Measurements from ENCODE around the gene TMEM156.

DNA sequence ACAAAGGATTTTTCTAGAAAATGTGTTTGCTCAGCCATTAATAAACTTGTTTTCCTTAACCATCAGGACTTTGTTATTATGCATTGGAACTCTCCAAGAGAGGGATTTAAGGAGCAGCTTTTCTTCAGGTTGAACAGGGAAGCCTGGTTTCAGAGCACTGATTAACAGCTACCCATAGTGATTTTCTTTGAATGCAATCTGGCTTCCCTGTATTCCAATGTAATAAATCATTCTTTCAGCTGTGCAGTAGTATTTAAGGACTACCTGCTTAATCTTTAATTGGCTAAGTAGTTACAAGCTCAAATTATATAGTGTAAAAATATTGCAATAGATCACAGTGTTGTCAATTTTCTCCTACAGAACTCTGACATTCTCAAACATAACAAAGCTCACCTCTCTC, 77.5 kb downstream of the TMEM156 start:
- TF ChIP-seq HDAC6 (IDR thresholded peaks at IDR 0.05; ENCODE audit: unreplicated experiment) (no peak), SP1 (IDR thresholded peaks at IDR 0.05; ENCODE audit: low read depth, low read length) (no peak), MEF2B (IDR thresholded peaks at IDR 0.05; ENCODE audit: partially characterized antibody, poor library complexity, severe bottlenecking) (no peak), HDGF (IDR thresholded peaks at IDR 0.05) (no peak), NR2C2 (IDR thresholded peaks at IDR 0.05; ENCODE audit: borderline replicate concordance, control insufficient read depth, insufficient read length, low read depth) (no peak), POLR2AphosphoS2 (IDR thresholded peaks at IDR 0.05; ENCODE audit: low read depth, low read length) (no peak), ZZZ3 (IDR thresholded peaks at IDR 0.05; ENCODE audit: control insufficient read depth, insufficient read length, low read depth) (no peak), SUZ12 (IDR thresholded peaks at IDR 0.05; ENCODE audit: unreplicated experiment) (no peak), KAT2A (conservative IDR thresholded peaks at IDR 0.05; ENCODE audit: control insufficient read depth, low read depth, low read length) (no peak)
- TF ChIP-seq, protein P1, sequence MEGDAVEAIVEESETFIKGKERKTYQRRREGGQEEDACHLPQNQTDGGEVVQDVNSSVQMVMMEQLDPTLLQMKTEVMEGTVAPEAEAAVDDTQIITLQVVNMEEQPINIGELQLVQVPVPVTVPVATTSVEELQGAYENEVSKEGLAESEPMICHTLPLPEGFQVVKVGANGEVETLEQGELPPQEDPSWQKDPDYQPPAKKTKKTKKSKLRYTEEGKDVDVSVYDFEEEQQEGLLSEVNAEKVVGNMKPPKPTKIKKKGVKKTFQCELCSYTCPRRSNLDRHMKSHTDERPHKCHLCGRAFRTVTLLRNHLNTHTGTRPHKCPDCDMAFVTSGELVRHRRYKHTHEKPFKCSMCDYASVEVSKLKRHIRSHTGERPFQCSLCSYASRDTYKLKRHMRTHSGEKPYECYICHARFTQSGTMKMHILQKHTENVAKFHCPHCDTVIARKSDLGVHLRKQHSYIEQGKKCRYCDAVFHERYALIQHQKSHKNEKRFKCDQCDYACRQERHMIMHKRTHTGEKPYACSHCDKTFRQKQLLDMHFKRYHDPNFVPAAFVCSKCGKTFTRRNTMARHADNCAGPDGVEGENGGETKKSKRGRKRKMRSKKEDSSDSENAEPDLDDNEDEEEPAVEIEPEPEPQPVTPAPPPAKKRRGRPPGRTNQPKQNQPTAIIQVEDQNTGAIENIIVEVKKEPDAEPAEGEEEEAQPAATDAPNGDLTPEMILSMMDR (IDR thresholded peaks at IDR 0.05 in 2 of 3, conservative IDR thresholded peaks at IDR 0.05 in 1 of 3; ENCODE audit: control insufficient read depth in 2 of 3, extremely low read depth in 1 of 3, insufficient read depth in 1 of 3, low read depth in 3 of 3, low read length in 3 of 3) = no peak
- TF ChIP-seq, protein P2, sequence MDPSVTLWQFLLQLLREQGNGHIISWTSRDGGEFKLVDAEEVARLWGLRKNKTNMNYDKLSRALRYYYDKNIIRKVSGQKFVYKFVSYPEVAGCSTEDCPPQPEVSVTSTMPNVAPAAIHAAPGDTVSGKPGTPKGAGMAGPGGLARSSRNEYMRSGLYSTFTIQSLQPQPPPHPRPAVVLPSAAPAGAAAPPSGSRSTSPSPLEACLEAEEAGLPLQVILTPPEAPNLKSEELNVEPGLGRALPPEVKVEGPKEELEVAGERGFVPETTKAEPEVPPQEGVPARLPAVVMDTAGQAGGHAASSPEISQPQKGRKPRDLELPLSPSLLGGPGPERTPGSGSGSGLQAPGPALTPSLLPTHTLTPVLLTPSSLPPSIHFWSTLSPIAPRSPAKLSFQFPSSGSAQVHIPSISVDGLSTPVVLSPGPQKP (IDR thresholded peaks at IDR 0.05; ENCODE audit: low read depth, low read length) = no peak

All from GM12878 (cell line).